Superior temporal gyrus (tissue), 1 donor: ENCODE data around the gene CR2.
"Not testable (repeated sequence)": the region's sequence is repeated elsewhere in the genome, so short reads cannot be mapped to it uniquely, and the experiment has no call there.

Source experiments
- DNase-seq: peaks from one replicate; pipeline ENCODE4 v3.0.0-alpha.2; 2016; ENCODE audit errors: extremely low spot score

Gene CR2

GRCh38 chr1:207454046-207454964, at the start of gene CR2:
Gene CR2, plus strand, starts transcription at chr1:207454328. Its CDS starts 91 bp downstream, at chr1:207454419.
- DNase-seq, result no peak

- peak; percentile 91 for DNase-seq
These were observed 49.1 kb upstream of the CR2 start for GRCh38 chr1:207404849-207405525.

GRCh38 chr1:207405814-207406213, 48.3 kb upstream of the CR2 start:
- no peak for DNase-seq

GRCh38 chr1:207407655-207408260, 46.4 kb upstream of the CR2 start:
- DNase-seq, result no peak

GRCh38 chr1:207412845-207413244, 41.3 kb upstream of the CR2 start:
- no peak for DNase-seq

GRCh38 chr1:207414606-207415108, 39.5 kb upstream of the CR2 start:
- DNase-seq, result no peak

- DNase-seq, result no peak
These were observed 37.1 kb upstream of the CR2 start for GRCh38 chr1:207417076-207417475.

GRCh38 chr1:207418351-207418750, 35.8 kb upstream of the CR2 start:
- no peak for DNase-seq

GRCh38 chr1:207420109-207420508, 34.0 kb upstream of the CR2 start:
- no peak for DNase-seq

- DNase-seq, result no peak
These were observed 33.0 kb upstream of the CR2 start for GRCh38 chr1:207421078-207421477.

GRCh38 chr1:207423560-207424292, 30.4 kb upstream of the CR2 start:
- DNase-seq, result no peak

- DNase-seq, result no peak
These were observed 29.5 kb upstream of the CR2 start for GRCh38 chr1:207424570-207425131.

- no peak for DNase-seq
These were observed 26.1 kb upstream of the CR2 start for GRCh38 chr1:207427832-207428585.

- no peak for DNase-seq
These were observed 25.3 kb upstream of the CR2 start for GRCh38 chr1:207428783-207429182.

- DNase-seq, result no peak
These were observed 24.2 kb upstream of the CR2 start for GRCh38 chr1:207429963-207430362.

GRCh38 chr1:207430602-207431001, 23.5 kb upstream of the CR2 start:
- no peak for DNase-seq

GRCh38 chr1:207431508-207431907, 22.6 kb upstream of the CR2 start:
- no peak for DNase-seq

- no peak for DNase-seq
These were observed 20.7 kb upstream of the CR2 start for GRCh38 chr1:207433435-207433834.

GRCh38 chr1:207436746-207437145, 17.4 kb upstream of the CR2 start:
- DNase-seq, result not testable (repeated sequence)

GRCh38 chr1:207440626-207441025, 13.5 kb upstream of the CR2 start:
- DNase-seq, result no peak
